Measurements from ENCODE around the gene MGAT2.

Gene MGAT2

GRCh38 chr14:49659526-49660455, 39.2 kb downstream of the MGAT2 start:
- DNase-seq, result no peak

GRCh38 chr14:49670475-49670874, 49.9 kb downstream of the MGAT2 start:
- DNase-seq, result no peak

Measured in activated naive CD4-positive, alpha-beta T cell treated with Interleukin-2 at 50 U/mL for 16 hours (primary cell).